ENCODE data around the gene NCK2. TPM values are rescaled to one million over a fixed set of nuclear protein-coding genes. Genes with fewer than 3 reads are reported as not detected.

NCK2 gene
- total RNA-seq, 1 experiment from 2014 or later, result 49.2 TPM

GRCh38 chr2:105893011-105893995 lies 148.6 kb downstream of the NCK2 start:
- no CpG with 5 or more reads among the region's 51 CpGs for WGBS (ENCODE audit: extremely low coverage, insufficient read length, low lambda C conversion rate)
- H2BK20ac ChIP-seq (ENCODE audit: low read depth, low read length, poor library complexity, severe bottlenecking), result no peak overlapping the region
- no peak overlapping the region for H3K27ac ChIP-seq (ENCODE audit: insufficient read length, low read depth, low read length)
- H4K8ac ChIP-seq (replicated peaks; ENCODE audit: insufficient read length, low read depth, low read length), result no peak overlapping the region
- H3K27me3 Mint-ChIP-seq (ENCODE audit: low read depth), result peaks cover 3% of the 10 kb centered on the region; the same call in 1 of the 2 replicates
- H3K23ac ChIP-seq (ENCODE audit: insufficient read length, low read depth, low read length), result no peak overlapping the region
- H3T11ph ChIP-seq (ENCODE audit: low read length), result no peak overlapping the region
- H3K79me2 ChIP-seq (ENCODE audit: insufficient read depth, low read length), result no peaks in the 10 kb centered on the region
- peaks cover 16 to 54% (median 33%) of the 10 kb centered on the region in 3 experiments for H3K36me3 Mint-ChIP-seq (ENCODE audit: insufficient read depth in 1 of 3, low read depth in 3 of 3)
- H4K5ac ChIP-seq (ENCODE audit: insufficient read length, low read depth, low read length), result no peak overlapping the region
- no peak overlapping the region for H2AK5ac ChIP-seq (ENCODE audit: insufficient read length, low read length)
- no peak overlapping the region for H3K4me2 ChIP-seq (ENCODE audit: insufficient read depth, insufficient read length, low read length)
- no peaks in the 10 kb centered on the region for H3K27me3 ChIP-seq (ENCODE audit: insufficient read depth, low read length)
- peaks cover 3% of the 10 kb centered on the region for H4K20me1 ChIP-seq (ENCODE audit: control insufficient read depth, insufficient read depth, insufficient read length)
- H3K79me1 ChIP-seq (ENCODE audit: insufficient read depth, low read depth, low read length, poor library complexity, severe bottlenecking), result no peaks in the 10 kb centered on the region
- no peaks in the 10 kb centered on the region for H3K4me1 ChIP-seq (ENCODE audit: insufficient read depth, low read length)
- no peak overlapping the region for H2BK120ac ChIP-seq (ENCODE audit: low read depth, low read length, poor library complexity, severe bottlenecking)
- no peak overlapping the region for H3K14ac ChIP-seq (ENCODE audit: insufficient read depth, low read length)
- no peak overlapping the region for H3K18ac ChIP-seq (ENCODE audit: insufficient read length, low read depth, low read length)
- H3K4me1 Mint-ChIP-seq, result peaks cover 13 to 18% of the 10 kb centered on the region in 2 experiments
- TF ChIP-seq, protein P1, sequence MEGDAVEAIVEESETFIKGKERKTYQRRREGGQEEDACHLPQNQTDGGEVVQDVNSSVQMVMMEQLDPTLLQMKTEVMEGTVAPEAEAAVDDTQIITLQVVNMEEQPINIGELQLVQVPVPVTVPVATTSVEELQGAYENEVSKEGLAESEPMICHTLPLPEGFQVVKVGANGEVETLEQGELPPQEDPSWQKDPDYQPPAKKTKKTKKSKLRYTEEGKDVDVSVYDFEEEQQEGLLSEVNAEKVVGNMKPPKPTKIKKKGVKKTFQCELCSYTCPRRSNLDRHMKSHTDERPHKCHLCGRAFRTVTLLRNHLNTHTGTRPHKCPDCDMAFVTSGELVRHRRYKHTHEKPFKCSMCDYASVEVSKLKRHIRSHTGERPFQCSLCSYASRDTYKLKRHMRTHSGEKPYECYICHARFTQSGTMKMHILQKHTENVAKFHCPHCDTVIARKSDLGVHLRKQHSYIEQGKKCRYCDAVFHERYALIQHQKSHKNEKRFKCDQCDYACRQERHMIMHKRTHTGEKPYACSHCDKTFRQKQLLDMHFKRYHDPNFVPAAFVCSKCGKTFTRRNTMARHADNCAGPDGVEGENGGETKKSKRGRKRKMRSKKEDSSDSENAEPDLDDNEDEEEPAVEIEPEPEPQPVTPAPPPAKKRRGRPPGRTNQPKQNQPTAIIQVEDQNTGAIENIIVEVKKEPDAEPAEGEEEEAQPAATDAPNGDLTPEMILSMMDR (conservative IDR thresholded peaks at IDR 0.05), result no peak
- no peaks in the 10 kb centered on the region for H3K23me2 ChIP-seq (ENCODE audit: insufficient read length, low read depth, low read length, poor library complexity, severe bottlenecking)
- no peak overlapping the region for H2AFZ ChIP-seq (ENCODE audit: low read length)
- H2BK12ac ChIP-seq (ENCODE audit: insufficient read length, low read depth, low read length), result no peak overlapping the region
- no peak for DNase-seq
- 0 out of 7 replicates have a peak overlapping the region, but pooled peaks of 1 of the 3 experiments have one; percentile 49 for H3K27ac Mint-ChIP-seq
- no peak overlapping the region for H3K4ac ChIP-seq (ENCODE audit: low read depth, low read length)
- no peak overlapping the region for H4K91ac ChIP-seq (ENCODE audit: insufficient read length, low read depth, low read length)
- H2BK5ac ChIP-seq (ENCODE audit: insufficient read length, low read length), result no peak overlapping the region
- peaks cover 18% of the 10 kb centered on the region in 2 experiments for H3K9me3 Mint-ChIP-seq
- H3K56ac ChIP-seq (ENCODE audit: insufficient read length, low read depth, low read length), result no peak overlapping the region
- no peak overlapping the region for H3K4me3 Mint-ChIP-seq
- H3K9me3 ChIP-seq (ENCODE audit: control insufficient read depth, low read depth, low read length), result peaks cover 8% of the 10 kb centered on the region
- no peak overlapping the region for H2BK15ac ChIP-seq (ENCODE audit: low read depth, low read length)
- no peak overlapping the region for H3K9ac ChIP-seq (ENCODE audit: extremely low read depth, insufficient read length, low read length)
